Bone marrow (tissue), 2 donors: ENCODE data around the gene TLN1.

Experiments
- DNase-seq, 2 donors: peaks; one replicate each; lab custom pipeline; 2025; lab: John Stamatoyannopoulos, UW

The TLN1 gene

GRCh38 chr9:35661756-35662350, 70.1 kb downstream of the TLN1 start:
- no peak for DNase-seq

GRCh38 chr9:35660966-35661415, 71.0 kb downstream of the TLN1 start:
- DNase-seq, result no peak

- DNase-seq, result no peak
These were observed 72.7 kb downstream of the TLN1 start for GRCh38 chr9:35659340-35659739.

- no peak for DNase-seq
These were observed 73.1 kb downstream of the TLN1 start for GRCh38 chr9:35658968-35659220.

GRCh38 chr9:35658137-35658967, 73.6 kb downstream of the TLN1 start, which contains the start of gene CCDC107:
Gene CCDC107, plus strand, starts transcription at chr9:35658292. Its CDS starts 88 bp downstream, at chr9:35658380.
- DNase-seq, result peak; percentile 67 to 79

- peak; percentile 63 to 90 for DNase-seq
These were observed 74.4 kb downstream of the TLN1 start, which contains the start of gene RMRP for GRCh38 chr9:35657546-35658136. Gene RMRP, minus strand, starts transcription at chr9:35658019.

- no peak for DNase-seq
These were observed 75.0 kb downstream of the TLN1 start for GRCh38 chr9:35656831-35657545.

GRCh38 chr9:35656348-35656747, 75.6 kb downstream of the TLN1 start:
- no peak for DNase-seq

GRCh38 chr9:35653611-35654010, 78.4 kb downstream of the TLN1 start:
- no peak for DNase-seq

GRCh38 chr9:35652829-35653209, 79.2 kb downstream of the TLN1 start:
- DNase-seq, result no peak

GRCh38 chr9:35651956-35652828, 79.8 kb downstream of the TLN1 start:
- no peak for DNase-seq

GRCh38 chr9:35650341-35651158, 81.4 kb downstream of the TLN1 start, which contains the start of gene SIT1:
Gene SIT1, minus strand, starts transcription at chr9:35650931. Its CDS starts 78 bp downstream, at chr9:35650853.
- DNase-seq, result no peak

GRCh38 chr9:35649431-35650340, 82.3 kb downstream of the TLN1 start:
- DNase-seq, result peak in 1 of 2 donors; percentile 56
